Osteocyte (in vitro differentiated cells): ENCODE results near the gene FLT1. TPM values are rescaled to one million over a fixed set of nuclear protein-coding genes. Genes with fewer than 3 reads are reported as not detected.

Source experiments
- DNase-seq: peaks from one replicate; pipeline ENCODE4 v3.0.0; 2021; ENCODE audit warnings: mixed read lengths; ENCODE audit not compliant: unreplicated experiment; ENCODE audit errors: extremely low spot score
- H3K27ac Mint-ChIP-seq: one replicate; pipeline ENCODE4 v1.8.0; 2021; ENCODE audit warnings: mild to moderate bottlenecking, mixed read lengths; ENCODE audit not compliant: unreplicated experiment
- H3K27me3 Mint-ChIP-seq: one replicate; pipeline ENCODE4 v1.8.0; 2021; ENCODE audit warnings: mixed read lengths; ENCODE audit not compliant: unreplicated experiment
- H3K36me3 Mint-ChIP-seq: one replicate; pipeline ENCODE4 v1.8.0; 2021; ENCODE audit warnings: mixed read lengths; ENCODE audit not compliant: unreplicated experiment
- H3K4me1 Mint-ChIP-seq: one replicate; pipeline ENCODE4 v1.8.0; 2021; ENCODE audit warnings: mixed read lengths; ENCODE audit not compliant: unreplicated experiment
- H3K4me3 Mint-ChIP-seq: one replicate; pipeline ENCODE4 v1.8.0; 2021; ENCODE audit warnings: mild to moderate bottlenecking, moderate library complexity, mixed read lengths; ENCODE audit not compliant: unreplicated experiment
- H3K9me3 Mint-ChIP-seq: one replicate; pipeline ENCODE4 v1.8.0; 2021; ENCODE audit warnings: mixed read lengths; ENCODE audit not compliant: unreplicated experiment
- total RNA-seq: library from RNA; stranded (reverse); gene quantifications from 2 replicates; pipeline ENCODE4 v1.2.1, GENCODE V29; 2021
- TF ChIP-seq, protein P1 (sequence below): fragments of 200-600 bp; sonication (generic); IDR thresholded peaks from 2 replicates; pipeline ENCODE4 v1.5.0; 2021; ENCODE audit warnings: antibody characterized with exemption, mild to moderate bottlenecking, moderate library complexity

FLT1 gene
- total RNA-seq, 1 donor from 2014 or later, result 3.4 TPM

DNA sequence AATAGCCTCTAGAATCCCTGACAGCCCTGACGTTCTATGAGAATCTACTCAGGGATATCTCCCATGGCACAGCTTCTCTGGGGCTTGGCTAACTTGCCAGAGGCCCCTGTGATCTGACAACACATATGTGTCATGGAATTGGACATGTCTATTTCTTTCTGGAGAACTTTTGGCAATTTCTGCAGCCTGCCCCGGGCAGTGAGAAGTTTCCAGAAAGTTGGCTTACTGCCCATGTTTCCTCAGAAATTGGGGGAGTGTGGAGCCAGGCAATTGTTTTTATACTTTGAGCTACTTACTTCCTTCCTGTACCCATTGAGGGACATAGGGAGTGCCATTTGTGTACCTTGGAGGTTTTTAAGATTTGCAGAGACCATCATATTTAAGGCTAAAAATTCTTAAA lies 98.9 kb downstream of the FLT1 start:
- no peak overlapping the region for H3K27ac Mint-ChIP-seq
- no peaks in the 10 kb centered on the region for H3K27me3 Mint-ChIP-seq
- peaks cover 14% of the 10 kb centered on the region for H3K4me1 Mint-ChIP-seq
- no peaks in the 10 kb centered on the region for H3K9me3 Mint-ChIP-seq
- DNase-seq, result no peak
- H3K4me3 Mint-ChIP-seq, result no peak overlapping the region
- no peaks in the 10 kb centered on the region for H3K36me3 Mint-ChIP-seq
- TF ChIP-seq, protein P1, sequence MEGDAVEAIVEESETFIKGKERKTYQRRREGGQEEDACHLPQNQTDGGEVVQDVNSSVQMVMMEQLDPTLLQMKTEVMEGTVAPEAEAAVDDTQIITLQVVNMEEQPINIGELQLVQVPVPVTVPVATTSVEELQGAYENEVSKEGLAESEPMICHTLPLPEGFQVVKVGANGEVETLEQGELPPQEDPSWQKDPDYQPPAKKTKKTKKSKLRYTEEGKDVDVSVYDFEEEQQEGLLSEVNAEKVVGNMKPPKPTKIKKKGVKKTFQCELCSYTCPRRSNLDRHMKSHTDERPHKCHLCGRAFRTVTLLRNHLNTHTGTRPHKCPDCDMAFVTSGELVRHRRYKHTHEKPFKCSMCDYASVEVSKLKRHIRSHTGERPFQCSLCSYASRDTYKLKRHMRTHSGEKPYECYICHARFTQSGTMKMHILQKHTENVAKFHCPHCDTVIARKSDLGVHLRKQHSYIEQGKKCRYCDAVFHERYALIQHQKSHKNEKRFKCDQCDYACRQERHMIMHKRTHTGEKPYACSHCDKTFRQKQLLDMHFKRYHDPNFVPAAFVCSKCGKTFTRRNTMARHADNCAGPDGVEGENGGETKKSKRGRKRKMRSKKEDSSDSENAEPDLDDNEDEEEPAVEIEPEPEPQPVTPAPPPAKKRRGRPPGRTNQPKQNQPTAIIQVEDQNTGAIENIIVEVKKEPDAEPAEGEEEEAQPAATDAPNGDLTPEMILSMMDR, result no peak

DNA sequence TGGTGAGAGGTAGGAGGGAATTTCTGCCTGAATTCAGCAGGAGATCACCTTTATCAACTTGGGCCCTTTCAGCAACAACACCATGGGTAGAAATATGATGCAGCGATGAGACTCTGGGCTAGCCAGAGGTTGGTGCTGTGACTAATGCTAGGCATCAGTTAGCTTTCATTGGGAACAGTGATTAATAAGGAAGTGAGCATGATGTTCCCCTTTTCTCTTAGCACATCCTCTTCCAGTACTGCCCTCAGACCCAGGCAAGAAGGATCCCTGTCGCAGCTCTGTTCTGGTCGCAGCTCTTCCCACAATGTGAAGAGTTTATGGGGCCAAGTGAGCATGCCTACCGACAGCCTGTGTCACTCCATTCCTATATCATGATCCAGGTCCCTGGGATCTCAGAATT lies 100.5 kb downstream of the FLT1 start:
- no peak overlapping the region for H3K4me3 Mint-ChIP-seq
- TF ChIP-seq, protein P1, result no peak
- DNase-seq, result no peak
- H3K36me3 Mint-ChIP-seq, result no peaks in the 10 kb centered on the region
- H3K27me3 Mint-ChIP-seq, result no peaks in the 10 kb centered on the region
- peaks cover 14% of the 10 kb centered on the region for H3K4me1 Mint-ChIP-seq
- H3K9me3 Mint-ChIP-seq, result no peaks in the 10 kb centered on the region
- H3K27ac Mint-ChIP-seq, result no peak overlapping the region

DNA sequence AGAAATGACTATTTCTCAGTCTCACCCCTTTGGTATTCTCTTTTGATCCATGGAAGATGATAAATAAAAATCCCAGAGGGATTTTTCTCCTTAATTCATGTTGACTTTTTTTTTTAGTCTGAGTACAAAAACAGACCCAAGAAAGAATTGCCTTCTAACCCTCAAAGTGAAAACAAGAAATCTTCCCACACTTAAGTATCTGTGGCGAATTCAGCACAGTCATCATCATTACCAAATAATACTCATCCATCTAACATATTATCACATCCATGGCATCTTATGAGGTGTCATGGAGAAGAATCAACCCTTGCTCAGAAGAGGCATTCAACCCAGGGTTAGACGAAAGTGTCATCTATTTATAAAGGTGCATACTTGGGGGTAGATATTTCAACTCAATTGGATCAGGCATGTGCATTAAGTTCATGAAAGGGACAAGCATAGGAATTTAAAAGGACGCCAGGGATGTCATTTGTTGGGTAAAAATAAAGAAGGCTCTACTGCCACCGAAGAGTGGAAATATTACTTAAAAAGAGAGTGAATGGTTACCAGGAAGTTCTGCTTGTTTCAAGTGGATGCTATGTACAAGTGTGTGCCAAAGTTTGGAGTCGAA lies 101.9 kb downstream of the FLT1 start:
- Mint-ChIP-seq H3K4me3 (no peak overlapping the region), H3K9me3 (no peaks in the 10 kb centered on the region), H3K27me3 (no peaks in the 10 kb centered on the region), H3K27ac (no peak overlapping the region), H3K36me3 (no peaks in the 10 kb centered on the region), H3K4me1 (peaks cover 14% of the 10 kb centered on the region)
- TF ChIP-seq, protein P1, result no peak
- DNase-seq, result no peak

DNA sequence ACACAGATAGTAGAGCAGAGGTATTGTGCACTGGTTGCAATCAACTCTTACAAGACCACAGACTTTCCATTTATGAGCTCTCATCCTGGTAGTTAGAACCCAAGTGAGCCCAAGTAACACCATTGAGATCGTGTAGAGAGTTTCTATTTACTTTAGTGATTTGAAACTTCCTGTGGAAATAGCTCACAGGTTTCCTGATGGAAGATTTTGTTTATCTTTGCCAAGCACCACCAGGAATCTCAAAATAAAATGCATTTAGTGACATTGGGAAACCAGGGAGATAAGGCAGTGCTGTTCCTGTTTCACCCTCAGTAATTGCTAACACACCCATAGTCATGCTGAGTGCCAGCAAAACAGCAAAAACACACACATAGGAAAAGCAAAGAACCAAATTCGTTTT lies 102.5 kb downstream of the FLT1 start:
- no peak overlapping the region for H3K4me3 Mint-ChIP-seq
- H3K36me3 Mint-ChIP-seq, result no peaks in the 10 kb centered on the region
- no peak overlapping the region for H3K27ac Mint-ChIP-seq
- H3K9me3 Mint-ChIP-seq, result no peaks in the 10 kb centered on the region
- peaks cover 14% of the 10 kb centered on the region for H3K4me1 Mint-ChIP-seq
- TF ChIP-seq, protein P1, result no peak
- no peak for DNase-seq
- no peaks in the 10 kb centered on the region for H3K27me3 Mint-ChIP-seq

DNA sequence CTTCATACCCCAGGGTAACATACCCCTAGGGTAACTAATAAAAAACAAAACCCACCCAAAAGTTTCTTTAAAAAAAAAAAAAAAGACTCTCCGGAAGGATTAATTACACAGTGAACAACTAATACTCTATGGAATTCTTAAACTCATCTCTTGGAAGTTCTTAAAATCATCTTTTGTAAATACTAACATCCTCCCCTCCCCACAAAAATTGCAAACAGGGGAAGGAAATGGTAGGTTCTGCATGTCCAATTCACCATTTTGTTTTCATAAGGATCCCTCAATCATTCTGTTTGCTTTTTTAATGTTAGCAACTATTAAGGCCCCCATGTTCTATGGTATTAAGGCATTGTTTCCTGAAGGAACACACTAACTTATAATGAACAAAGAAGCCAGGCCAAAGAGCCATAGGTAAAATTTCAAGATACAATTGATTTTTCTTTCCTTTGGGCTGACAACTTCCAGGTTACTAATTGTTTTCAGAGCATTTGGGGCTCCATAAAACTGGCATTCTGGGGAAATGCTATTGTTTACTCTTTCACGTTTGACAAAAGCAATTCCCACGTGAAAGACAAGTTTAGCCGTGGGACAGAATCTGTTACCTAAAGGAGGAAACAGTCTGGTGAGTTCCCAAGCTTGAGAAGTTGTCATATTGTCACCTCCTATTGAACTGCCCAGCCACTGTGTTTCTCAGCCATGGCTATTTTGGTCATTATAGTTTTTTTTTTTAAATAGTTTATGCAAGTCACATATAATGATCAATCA lies 107.0 kb downstream of the FLT1 start:
- TF ChIP-seq, protein P1, result no peak
- Mint-ChIP-seq H3K36me3 (no peaks in the 10 kb centered on the region), H3K4me1 (peaks cover 10% of the 10 kb centered on the region), H3K4me3 (no peak overlapping the region), H3K9me3 (no peaks in the 10 kb centered on the region), H3K27me3 (no peaks in the 10 kb centered on the region), H3K27ac (no peak overlapping the region)
- DNase-seq, result no peak
